HG03159 (cell line): ENCODE measurements around the gene IGF2.

Experiments used
- ATAC-seq: cut with Tn5 transposase; IDR thresholded peaks from one replicate; pipeline ENCODE4 v1.9.1; 2021; ENCODE audit warnings: mild to moderate bottlenecking, moderate library complexity; ENCODE audit not compliant: unreplicated experiment

Gene IGF2

DNA sequence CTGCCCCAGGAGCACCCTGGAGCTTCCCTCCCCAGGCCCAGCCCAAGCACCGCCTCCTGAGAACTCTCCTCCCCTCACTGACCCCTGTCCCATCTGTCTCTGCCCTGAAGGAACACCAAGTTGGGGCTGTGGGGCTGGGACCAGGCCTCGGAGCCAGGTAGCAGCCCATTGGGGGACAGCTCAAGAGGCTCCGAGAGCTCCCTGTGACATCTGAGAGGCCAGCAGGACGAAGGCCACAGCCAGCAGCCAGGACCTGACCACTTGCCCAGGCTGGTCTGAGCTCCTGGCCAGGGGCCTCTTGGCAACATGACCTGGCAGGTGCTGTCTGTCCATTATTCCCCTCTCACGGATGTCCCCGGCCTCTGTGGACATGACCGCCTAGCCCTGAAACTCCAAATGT lies 33.7 kb downstream of the IGF2 start:
- no peak for ATAC-seq

GRCh38 chr11:2104524-2105440 lies 34.4 kb downstream of the IGF2 start:
- no peak for ATAC-seq

DNA sequence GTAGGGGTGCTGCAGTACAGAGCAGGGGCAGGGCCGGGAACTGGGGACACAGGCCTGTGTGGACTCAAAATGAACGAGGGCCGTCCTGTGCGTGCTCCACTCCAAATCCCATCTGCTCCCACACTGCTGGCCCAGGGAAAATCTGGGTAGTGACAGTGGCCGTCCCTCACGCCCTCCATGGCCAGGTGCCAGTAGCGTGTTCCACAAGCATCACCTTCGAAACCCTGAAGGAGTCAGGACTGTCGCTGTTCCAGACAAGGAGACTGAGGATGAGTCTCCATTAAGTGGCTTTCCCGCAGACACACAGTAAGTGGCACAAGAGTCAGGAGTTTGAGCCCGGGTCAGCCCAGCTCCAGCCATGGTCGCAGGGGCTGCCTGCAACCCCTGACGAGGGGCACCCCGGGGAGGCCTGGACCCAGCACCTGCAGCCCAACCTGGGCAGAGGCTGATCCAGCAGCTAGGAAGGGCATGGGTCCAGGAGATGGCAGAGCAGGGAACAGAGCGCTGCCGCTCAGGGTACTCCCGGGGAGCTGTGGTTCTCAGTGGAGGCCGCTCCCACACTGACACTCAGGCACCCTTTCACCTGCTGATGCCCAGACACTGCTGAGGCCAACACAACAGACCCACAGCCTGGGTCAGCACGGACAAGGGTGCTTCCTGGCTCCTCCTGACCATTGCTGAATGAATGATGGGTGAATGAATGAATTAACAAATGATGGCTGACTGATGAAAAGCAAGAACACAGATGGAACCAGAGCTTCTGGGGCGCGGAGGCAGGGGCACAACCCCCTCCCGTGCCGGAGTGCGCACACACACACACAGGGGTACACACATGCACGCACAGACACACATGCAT lies 35.3 kb downstream of the IGF2 start:
- ATAC-seq, result no peak

GRCh38 chr11:2102883-2103213 lies 36.3 kb downstream of the IGF2 start:
- ATAC-seq, result no peak

DNA sequence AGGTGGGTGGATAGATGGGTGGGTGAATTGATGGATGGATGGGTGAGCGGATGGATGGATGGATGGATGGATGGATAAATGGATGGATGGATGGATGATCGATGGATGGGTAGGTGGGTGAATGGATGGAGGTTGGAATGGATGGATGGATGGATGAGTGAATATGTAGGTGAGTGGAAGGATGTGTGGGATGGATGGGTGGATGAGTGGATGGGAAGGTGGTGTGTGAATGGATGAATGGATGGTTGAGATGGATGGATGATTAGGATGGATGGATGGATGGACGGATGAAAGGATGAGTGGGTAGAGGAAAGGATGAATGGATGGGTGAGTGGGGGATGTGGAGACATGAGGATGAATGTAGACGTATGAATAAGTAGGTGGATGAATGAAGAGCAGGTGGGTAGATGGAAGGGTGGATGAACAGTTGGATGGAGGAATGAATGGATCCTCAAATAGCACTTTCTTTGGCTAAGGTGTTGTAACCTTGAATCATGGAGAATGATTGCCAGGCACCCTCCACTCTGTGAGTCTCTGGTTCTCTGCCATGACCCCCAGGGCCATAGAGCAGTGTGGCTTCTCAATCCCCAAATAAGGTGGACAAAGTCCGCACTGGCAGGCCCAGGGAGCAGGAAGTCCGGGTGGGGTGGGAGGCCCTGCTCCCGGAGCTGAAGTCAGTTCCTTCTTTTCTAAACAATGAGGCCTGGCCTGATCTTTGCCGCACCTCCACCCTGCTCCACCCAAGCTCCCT lies 36.9 kb downstream of the IGF2 start:
- ATAC-seq, result no peak

DNA sequence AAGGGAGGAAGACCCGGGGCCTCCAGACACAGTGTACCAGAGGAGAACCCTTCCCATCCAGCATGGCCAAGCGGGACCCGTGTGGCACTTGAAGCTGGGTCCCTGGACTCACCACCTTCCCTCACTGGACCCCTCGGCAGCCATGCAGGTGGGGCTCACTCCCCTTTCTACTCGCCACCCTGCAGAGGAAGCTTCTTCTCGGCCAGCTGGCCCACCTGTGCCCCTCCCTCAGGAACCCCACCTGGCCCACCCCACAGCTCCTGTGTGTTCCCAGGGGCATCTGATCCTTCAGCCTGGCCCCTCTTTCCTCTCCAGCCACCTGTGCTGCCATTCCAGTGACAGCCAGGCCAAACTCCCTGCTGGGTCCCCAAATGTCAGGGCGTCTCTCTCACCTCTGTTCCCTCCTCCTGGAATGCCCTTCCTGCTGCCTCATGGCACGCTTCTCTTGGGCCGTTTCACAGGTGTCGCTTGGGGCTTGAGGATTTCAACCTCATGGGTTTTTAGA lies 38.0 kb downstream of the IGF2 start:
- no peak for ATAC-seq

- no peak for ATAC-seq
These were observed 38.6 kb downstream of the IGF2 start for GRCh38 chr11:2100361-2101170.

GRCh38 chr11:2099516-2100349 lies 39.5 kb downstream of the IGF2 start:
- no peak for ATAC-seq

DNA sequence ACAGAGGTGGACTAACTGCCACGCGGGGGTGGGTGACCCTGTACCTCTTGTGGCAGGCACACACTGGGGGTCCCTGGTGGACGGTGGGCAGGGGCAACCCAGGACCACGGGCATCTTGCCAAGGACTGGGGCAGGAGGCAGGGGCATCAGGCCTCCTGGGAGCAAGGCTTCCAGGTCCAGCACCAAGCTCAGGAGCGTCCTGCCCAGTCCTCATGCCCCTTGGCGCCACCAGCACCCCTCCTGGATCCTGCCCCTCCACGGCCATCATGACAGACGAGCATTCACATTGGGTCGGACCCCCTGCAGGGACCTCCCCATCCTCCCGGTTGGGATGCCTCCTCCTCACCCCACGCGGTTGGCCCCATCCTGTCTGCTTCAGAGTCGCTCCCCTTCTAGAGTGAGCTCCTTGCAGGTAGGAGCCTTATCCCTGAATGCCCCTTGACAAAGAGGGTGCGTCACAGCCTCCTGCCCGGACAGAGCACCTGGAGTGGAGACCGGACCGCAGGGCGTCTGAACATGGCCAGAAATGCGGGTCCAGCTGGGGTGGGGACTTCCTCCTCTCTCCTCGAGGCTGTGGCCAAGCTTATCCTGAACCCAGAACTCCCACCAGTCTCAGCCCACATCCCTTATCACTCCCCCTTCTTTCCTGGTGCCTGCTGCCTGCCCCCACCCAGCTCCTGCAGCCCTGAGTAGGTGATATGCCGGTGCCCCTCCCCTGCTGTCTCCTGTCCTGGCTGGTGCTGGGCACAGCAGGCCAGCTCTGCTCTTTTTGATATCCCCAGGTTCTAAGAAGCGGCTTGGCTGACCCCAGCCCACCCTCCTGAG lies 40.3 kb downstream of the IGF2 start:
- no peak for ATAC-seq

GRCh38 chr11:2097998-2098690 lies 41.0 kb downstream of the IGF2 start:
- no peak for ATAC-seq

GRCh38 chr11:2097356-2097997 lies 41.7 kb downstream of the IGF2 start:
- ATAC-seq, result no peak

GRCh38 chr11:2096919-2097301 lies 42.3 kb downstream of the IGF2 start:
- ATAC-seq, result no peak

- ATAC-seq, result no peak
These were observed 42.9 kb downstream of the IGF2 start for GRCh38 chr11:2096011-2096918.

DNA sequence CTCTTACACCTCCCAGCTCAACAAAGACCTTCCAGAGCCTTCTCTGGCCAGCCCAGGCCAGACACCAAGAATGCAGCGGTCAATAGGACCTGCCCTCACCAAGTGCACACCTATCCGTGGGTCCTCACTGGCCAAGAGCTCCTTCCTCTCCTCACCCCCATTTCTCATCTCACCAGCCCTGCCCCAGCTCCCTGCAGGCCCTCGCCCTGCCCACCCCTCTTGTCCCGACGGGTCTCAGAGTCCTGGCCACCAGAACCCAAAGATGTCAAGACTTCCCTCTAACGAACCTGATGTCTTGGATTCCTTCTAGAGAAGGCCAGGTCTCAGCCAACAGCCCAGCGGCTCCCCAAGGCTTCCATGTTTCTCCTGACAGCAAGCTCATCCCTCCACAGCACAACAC lies 43.6 kb downstream of the IGF2 start:
- ATAC-seq, result no peak

- ATAC-seq, result no peak
These were observed 44.0 kb downstream of the IGF2 start for GRCh38 chr11:2095198-2095520.

DNA sequence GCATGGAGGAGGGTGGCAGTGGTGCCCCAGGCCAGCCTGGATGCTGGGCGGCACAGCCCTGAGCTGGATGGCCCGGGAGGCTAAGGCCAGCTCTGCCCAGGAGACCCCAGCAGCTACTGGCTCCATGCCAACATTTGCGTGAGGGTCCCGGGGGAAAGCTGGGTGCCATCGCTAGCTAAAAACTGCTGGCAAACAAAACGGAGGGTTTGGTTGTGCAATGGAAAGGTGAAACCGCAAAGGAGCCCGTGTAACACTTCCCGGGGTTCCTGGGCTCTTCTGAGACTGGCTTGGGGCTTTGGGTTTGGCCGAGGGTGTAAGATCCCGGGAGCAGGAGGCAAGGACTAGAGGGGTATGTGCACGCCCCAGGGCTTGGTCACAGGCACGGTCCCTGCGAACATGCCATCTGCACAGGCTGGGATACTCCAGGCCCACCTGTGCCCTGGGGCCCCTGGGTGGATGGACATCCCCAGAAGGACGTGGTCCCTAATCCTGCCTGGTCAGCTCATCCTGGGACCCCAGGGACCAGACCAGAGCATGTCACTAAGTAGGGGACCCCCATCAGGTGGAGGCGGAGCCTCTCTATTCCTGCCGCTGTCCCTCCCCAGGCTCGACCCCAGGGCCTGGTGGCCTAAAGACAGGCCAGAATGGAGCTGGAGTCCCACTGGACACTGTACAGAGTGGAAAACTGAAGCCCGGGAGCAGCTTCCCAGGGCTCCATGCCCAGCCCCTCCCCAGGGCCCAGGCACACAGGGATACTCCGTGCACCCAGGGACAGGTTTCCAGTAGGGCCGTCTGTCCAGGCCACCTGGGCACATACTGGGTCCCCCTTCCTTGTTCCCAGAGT lies 44.6 kb downstream of the IGF2 start:
- no peak for ATAC-seq
